GM19455 (cell line): ENCODE results near the gene SYNCRIP.
"Not testable (repeated sequence)": the region's sequence is repeated elsewhere in the genome, so short reads cannot be mapped to it uniquely, and the experiment has no call there.

Experiments
- ATAC-seq: cut with Tn5 transposase; IDR thresholded peaks from one replicate; pipeline ENCODE4 v1.9.1; 2021; ENCODE audit not compliant: unreplicated experiment

SYNCRIP gene

DNA sequence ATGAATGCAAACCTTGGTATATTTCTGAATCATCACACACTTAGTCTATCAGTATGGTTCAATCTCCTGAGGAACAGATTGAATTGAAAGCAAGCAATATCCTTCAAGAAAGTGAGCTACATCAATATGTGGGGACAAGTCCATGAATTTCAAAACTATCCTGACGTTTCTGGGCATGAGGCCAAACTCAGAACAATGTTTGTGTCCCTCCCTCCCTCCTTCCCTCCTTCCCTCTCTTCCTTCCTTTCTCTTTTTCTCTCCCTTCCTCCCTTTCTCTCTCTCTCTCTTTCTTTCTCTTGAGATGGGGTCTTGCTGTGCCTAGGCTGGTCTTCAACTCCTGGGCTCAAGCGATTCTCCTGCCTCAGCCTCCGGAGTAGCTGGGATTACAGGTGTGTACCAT lies 27.9 kb upstream of the SYNCRIP start:
- no peak for ATAC-seq

DNA sequence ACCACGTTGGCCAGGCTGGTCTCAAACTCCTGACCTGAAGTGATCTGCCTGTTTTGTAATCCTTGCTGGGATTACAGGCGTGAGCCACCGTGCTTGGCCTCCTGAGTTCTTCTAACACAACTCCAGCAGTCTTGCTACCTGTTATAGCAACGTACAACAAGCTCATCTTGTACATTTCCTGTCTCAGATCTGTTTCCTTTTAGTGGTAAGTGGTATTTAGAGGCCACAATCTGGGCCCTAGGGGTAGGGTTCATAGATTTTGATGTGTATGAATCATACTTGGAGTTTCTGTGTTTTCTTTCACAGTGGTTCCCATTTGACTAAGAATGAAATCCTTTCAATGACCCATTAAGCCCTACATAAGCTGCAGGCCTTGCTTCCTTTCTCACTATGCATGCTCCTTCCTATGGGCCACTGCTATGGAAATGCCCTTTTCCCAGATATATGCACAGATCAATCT lies 27.1 kb upstream of the SYNCRIP start:
- peak; percentile 95 for ATAC-seq

DNA sequence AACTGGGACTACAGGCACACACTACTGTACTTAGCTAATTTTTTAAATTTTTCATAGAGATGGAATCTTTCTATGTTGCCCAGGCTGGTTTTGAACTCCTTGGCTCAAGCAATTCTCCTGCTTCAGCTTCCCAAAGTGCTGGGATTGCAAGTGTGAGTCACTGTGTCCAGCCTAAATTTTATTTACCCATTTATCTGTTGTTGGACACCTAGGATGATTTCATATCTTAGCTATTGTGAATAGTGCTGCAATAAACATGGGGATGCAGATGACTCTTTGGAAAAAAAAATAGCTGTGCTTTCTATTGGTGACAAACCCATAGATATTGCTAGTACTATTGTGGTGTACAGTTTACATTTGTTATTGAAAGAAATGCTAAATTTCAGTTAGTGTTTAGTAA lies 19.6 kb upstream of the SYNCRIP start:
- ATAC-seq: no peak

DNA sequence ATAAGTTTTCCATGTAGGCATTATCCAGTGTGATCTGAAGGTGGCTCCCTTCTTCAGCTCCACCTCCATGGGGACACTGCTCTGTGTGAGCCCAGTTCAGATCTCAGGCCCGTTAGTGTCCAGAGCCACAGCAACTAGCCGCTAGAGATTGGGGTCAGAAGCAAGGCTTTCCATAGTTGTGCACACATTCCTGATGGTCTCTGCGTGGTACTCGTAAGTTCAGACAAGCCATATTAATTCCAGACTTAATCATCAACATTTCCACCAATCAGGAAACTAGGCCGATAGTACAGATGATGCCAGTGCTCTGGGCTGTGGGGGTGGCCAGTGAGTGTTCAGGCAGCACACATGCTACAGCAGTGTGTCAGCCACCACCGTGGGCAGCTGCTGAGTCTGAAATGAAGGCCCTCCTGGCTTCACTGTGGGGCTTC lies 17.5 kb upstream of the SYNCRIP start:
- ATAC-seq: no peak

DNA sequence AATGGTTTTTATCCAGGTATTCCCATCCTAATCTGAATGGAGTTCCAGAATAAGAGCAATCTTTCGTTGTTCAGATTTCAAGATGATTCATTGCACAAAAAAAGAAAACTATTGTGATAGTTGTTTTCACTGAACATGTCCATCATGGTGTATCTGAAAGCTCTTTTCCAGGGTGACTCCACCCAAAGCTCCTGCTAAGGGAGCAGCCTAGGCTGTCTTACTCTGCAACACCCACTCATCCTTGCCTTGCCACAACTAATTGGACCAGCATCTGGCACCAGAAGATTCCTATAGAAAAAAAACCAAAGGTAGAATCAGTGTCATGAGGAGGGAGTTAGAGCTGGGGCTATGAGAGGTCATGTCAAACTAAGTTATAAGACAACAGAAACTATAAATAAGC lies 7.9 kb upstream of the SYNCRIP start:
- no peak for ATAC-seq

DNA sequence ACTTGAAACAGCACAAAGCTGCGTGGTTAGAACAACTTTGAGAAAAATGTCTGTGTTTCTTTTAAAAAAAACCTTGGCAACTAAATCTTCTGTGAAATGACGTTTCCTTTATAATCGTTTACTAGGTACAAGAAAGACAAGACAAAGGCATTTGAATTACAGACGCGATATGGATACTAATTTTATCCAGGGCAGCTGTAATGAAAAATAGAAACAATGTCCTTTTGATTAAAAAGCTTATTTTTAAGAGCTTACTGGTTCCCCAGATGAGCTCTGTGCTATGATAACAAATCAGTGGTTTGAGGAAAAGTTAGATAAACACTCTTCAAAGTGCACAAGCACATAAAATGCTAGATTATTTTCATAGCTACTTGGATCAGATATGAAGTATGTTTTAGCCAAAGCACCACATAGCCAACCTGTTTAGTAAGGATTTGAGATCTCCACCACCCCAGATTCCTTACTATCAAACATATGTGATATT lies 1.6 kb upstream of the SYNCRIP start:
- ATAC-seq: no peak

DNA sequence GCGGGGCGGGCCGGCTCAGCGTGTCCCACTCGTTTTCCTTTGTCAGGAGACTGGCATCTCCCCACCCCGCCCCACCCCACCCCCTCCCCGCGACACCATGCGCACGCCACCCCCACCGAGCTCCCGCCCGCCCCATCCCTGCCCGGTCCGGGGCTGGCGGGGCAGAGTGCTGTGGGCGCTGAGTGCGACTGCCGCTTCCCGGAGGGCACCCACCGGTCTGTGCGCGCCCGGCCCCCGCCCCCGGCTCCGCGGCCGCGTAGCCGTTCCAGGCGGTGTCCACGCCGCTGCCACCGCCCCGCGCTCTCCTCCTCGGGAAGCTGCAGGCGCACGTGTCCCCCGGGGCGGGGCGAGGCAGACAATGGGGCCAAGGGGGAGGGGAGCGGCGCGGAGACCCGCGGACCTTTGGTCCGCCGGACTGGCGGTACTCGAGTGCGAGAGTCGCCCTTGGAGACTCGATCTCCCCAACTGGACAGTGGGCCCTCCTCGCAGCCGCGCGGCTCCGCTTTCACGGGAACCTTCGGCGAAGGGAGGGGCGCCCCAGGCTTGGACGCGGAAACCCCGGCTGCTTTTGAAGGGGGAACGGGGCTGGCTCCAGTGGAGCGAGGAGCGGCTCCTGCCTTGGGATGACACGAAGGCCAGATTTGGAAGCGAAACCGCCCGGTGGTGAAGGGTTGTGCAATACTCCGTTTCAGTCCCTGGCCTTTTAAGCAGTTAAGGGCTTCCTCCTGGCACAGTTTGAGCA lies 1.0 kb upstream of the SYNCRIP start:
- peak; percentile 59 for ATAC-seq

DNA sequence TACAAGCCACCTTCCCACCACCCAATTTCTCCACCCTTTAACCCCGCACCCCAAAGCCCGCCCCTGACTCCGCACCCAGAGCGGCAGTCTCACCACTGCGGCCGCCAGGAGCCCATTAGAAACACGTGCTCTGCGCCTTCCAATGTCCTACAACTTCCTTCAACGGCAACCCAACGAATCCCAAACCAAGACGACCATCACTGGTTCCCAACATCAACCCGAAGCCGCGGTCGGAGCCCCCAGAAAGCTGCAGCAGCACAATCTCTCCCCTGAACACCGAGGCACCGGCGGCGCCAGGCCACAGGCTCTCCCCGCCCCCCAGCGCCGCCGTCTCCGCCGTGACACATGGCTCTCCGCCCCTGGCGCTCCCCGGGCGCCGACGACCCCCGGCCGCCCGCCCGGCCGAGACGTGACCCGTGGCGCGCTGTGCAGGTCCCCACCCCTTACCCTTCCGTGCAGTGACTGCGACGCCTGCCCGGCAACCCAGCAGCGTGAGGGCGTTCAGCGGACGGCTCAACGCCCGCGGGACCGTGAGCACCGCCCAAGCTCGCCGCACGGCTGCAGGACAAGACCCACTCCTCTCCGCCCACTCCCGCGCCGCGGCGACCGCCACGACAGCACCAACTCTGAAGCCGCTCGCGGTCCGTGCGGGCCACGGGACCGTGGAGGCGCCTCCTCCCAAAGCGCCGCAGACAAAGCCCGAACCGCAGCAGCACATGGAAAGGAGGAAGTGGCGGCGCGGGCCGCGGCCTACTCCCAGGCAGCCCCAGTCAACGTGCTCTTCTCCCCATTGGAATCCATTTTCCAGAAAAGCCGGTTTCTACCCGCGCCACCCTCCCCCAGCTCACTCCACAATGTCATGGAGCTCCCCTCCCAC lies 551 bp downstream of the SYNCRIP start:
- no peak for ATAC-seq

DNA sequence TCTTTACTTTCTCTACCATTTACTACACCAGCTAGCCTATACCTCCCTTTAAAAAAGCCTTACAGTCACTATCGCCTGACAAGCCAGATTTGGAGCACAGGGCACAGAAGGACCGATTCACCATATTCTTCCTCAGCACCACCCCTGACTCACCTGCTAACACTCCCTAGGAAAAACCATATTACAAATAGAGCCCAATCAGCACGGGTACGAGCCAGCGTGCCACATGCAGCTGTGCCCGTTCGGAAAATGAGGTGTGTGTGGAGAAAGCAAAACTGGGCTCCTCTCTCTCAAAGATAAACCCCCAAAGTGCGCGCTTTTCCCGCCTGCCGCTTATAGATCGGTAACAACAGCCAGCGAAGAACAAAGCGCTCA lies 1.2 kb downstream of the SYNCRIP start:
- no peak for ATAC-seq

DNA sequence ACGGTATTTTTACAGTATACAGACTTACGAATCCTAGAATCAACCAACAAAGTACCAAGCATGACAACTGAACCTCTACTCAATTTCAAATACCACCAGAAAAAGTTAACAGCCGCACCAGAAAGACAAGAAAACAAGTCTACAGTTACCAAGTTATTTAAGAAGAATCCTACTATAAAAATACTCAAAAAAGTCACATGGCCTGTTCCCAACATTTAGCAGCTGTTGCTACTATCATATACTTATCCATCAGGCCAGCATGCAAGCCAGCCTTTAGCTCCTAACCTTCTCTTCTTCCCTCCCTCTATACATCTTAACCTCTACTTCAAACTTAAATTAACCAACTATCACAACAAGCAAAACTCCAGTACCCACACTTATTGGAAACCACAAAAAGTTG lies 1.9 kb downstream of the SYNCRIP start:
- ATAC-seq: no peak

DNA sequence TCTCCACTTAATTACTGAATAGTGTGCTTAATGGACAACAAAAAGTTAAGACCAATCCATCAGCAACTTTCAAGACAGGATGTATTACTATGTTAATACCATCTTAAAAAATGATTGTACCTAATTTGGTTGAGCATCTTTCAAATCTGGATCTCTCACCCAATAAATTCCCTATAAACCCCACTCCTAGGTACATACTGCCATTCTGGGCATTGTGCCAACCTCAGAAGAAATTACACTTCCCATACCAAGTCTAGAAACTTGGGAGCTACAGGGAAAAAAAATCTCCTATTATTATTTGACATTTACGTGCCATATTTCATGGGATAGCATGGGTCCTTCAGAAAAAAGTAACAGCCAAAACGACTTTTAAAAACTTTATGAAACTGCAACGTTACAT lies 5.1 kb downstream of the SYNCRIP start:
- no peak for ATAC-seq

DNA sequence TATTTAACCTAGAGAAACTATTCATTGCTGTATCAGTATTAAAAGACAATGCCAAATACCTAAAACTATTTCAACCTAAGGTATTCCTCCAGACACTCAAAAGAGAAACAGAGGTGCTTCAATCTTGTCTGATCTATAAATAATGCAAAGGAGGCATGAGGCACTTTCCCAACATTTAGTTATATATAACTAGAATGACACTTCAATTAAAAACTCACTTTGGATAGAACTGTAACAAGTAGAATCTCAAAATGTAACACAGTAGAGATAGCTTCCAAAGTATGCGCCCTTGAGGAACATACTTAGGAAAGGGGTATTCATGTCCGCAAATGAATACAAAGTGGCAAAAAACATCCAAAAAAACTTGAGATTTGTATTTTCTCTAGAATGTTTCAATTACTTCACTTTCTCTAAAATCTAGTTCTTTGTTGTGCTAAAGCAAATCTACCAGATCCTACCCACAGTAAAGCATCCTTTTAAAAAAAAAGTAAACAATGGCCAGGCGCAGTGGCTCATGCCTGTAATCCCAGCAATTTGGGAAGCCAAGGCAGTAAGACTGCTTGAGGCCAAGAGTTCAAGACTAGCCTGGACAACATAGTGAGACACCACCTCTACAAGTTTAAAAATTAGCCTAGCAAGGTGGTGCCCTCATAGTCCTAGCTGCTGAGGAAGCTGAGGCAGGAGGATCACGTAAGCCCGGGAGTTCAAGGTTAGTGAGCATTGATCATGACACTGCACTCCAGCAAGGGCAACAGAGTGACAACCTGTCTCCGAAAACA lies 10.3 kb downstream of the SYNCRIP start:
- ATAC-seq: no peak

DNA sequence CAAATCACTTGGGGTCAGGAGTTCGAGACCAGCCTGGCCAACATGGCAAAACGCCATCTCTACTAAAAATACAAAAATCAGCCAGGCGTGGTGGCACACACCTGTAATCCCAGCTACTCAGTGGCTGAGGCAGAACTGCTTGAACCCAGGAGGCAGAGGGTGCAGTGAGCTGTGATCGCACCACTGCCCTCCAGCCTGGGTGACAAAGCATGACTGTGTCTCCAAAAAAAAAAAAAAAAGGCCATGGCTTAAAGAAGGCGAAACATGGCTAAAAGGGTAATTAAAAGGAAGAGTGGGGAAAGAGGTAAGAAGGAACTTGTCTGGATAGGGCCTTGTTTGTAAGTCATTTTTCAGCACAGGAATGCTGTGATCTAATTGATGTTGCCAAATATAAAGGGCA lies 11.6 kb downstream of the SYNCRIP start:
- not testable (repeated sequence) for ATAC-seq

DNA sequence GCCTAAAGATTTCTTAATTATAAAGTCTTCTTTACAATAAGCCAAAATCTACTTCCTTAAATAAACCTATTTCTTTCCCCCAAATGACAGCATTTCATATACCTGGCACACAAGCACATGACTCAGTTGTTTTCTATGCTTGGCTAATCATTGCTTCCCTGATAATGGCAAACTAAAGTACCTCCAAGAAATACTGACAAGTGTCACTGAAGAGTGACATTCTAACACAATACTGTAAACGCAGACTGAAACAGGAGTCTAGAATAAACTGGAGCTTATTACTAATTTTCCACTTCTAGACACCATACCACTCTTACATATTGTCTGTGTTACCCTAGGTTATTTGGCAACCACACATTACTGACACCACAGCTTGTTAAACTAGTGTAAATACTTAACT lies 14.3 kb downstream of the SYNCRIP start:
- no peak for ATAC-seq

DNA sequence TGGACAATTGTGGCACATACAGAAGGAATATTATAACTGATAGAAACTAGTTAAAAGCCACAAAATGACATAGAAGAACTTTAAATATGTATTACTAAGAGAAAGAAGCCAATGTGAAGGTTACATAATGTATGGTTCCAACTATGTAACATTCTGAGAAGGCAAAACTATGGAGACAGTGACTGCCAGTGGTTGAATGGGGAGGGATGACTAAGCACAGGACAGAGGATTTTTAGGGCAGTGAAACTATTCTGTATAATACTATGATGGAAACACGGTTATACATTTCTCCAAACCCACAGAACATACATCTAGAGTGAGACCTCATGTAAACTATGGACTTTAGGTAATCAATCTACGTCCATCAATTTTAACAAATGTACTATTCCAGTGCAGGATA lies 22.4 kb downstream of the SYNCRIP start:
- ATAC-seq: no peak

DNA sequence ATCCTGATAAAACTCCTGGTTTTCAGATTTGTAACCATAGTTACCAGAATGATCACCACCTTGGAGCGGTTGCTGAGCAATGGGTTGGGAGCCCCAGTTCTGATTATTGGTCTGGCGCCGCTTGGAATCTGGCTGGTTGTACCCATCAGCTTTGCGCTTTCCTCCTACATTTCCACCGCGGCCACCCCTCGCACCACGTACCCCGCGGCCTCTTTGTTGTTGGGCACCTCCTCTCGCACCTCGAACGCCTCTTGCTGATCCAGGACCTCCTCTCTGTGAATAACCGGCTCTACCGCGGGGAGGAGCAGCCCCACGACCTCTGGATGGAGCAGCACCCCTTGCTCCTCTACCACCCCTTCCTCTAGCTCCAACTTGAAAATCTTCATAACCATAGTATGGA lies 27.9 kb downstream of the SYNCRIP start:
- ATAC-seq: no peak

DNA sequence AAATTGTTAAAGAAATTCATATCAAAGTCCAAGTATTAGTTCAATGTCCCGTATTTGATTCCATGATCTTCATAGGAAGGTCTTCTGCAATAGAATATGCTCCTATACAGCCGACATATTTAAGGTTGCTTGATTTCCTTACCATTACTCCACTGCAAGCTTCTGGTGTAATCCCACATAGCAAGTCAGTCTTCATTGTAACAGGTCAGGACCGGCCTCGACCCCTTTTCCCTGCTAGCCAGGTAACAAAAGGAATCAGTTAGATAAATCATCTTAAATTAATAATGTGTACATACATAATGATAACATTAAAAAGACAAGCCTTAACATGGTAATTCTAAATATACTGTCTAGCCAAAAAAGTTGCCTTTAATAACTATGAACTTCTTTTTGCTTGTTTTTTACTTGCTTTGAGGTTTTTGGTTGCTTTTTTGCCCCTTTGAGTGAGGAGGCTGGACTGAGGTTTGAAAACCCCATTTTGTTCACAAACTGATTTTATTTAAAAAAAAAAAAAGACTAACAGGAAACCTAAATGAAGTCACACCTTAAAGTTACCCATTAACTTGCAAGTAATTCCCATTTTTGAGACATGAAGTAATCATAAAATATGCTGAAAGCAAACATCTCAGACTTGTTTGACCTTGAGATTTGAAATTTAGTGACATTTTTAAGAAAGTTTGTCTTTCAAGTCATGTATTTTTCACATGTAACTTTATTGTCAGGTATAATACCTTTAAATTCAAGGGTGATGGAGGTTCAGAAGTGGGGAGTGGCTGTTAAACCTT lies 29.8 kb downstream of the SYNCRIP start:
- ATAC-seq: no peak

DNA sequence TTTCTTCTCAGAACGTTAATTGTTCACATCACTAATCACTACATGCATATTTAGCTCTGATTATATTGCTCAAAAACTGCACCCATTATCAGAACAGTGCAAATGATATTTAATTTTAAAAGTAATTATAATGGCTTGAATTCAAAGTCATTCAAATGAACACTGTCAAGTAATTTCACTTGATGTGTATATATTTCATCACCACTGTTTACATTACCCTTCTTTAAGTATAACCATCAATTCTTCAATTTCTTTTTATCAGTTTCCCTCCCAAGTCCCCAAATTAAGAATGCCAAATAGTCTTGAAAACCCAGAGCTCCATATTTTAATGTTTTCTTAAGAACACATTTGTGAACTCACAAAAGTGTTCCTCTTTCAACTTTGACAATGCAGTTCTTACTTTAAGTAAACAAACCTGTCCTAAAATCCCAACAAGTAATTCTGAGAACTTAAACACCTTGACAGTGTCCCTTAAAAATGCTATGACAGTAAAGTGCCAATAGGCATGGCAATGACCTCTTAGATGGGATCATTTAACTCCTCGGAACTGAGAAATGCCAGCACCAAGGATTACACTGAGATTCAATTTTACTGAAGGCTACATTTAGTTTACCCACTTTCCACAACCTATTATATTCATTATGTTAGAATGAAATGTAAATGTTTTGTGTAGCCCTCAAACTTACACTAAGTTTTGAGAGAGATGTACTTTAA lies 32.3 kb downstream of the SYNCRIP start:
- no peak for ATAC-seq

DNA sequence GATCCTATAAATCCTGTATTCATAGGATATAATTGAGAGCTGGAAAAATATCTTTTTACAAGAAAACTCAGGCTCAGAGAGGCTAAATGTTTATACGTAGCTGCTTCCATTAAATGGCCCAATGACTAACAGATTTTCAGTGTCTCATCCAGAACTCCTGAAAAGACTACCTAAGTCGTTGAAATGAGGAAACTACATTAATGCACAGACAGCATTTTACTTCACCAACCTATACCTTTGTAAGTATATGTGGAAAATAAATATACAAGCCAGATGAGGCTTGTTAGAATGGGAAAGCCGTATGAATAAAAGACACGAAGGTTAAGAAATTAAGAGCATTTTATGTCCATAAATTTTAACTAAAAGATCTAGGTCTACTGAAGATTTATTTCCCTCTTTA lies 40.6 kb downstream of the SYNCRIP start:
- ATAC-seq: no peak

DNA sequence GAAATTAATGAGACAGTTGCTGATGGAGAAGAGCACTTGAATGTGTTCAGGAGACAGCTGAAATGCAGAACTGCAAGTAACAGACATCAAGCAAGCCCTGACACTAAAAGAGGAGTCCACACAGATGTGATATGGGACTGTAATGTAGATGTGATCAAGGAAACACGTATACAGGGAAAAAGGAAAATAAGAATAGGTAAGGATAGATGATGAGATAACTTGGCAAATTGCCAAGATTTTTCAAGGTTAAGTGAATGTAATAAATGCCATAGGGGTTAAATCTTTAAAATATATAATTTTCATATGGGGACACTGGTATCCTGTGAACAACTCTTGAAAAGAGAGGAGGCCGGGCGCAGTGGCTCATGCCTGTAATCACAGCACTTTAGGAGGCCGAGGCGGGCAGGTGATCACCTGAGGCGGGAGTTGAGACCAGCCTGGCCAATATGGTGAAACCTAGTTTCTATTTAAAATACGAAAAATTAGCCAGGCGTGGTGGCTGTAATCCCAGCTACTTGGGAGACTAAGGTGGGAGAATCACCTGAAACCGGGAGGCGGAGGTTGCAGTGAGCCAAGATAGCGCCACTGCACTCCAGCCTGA lies 41.9 kb downstream of the SYNCRIP start:
- ATAC-seq: no peak
